ENCODE results near the gene HLCS.

- TF ChIP-seq CTCF (IDR thresholded peaks at IDR 0.05) (no peak), POLR2A (IDR thresholded peaks at IDR 0.05) (no peak)
Observed at GRCh38 chr21:36825658-36826057, 140.8 kb downstream of the HLCS start.

Measured in body of pancreas (tissue), 4 donors.